ENCODE results near the gene RTEL1.

RTEL1 gene

DNA sequence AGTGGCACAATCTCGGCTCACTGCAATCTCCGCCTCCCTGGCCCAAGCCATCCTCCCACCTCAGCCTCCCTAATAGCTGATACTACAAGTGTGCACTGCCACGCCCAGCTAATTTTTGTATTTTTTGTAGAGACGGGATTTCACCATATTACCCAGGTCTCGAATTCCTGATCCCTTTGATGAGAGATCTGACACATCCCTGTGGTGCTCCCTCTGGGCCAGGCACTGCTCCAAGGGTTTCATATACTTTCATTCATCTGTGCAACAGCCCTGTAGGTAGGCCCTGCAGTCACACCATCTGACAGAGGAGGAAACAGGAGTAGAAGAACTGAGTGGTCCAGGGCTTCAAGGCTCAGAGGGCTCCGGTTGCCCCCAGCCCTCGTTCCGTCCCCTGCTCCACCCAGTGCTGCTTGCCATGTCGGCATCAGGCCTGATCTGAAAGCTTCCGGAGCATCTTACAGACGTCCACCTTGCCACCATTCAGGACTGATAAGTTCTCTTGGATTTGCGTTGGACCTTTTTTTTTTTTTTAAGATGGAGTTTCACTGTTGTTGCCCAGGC is 53.1 kb downstream of the RTEL1 start (continued):
- TF ChIP-seq ZNF48 (tag by site-specific recombination; IDR thresholded peaks at IDR 0.05) (no peak), ZNF302 (tag by site-specific recombination; IDR thresholded peaks at IDR 0.05; ENCODE audit: low read depth) (no peak)
- TF ChIP-seq, protein P1, sequence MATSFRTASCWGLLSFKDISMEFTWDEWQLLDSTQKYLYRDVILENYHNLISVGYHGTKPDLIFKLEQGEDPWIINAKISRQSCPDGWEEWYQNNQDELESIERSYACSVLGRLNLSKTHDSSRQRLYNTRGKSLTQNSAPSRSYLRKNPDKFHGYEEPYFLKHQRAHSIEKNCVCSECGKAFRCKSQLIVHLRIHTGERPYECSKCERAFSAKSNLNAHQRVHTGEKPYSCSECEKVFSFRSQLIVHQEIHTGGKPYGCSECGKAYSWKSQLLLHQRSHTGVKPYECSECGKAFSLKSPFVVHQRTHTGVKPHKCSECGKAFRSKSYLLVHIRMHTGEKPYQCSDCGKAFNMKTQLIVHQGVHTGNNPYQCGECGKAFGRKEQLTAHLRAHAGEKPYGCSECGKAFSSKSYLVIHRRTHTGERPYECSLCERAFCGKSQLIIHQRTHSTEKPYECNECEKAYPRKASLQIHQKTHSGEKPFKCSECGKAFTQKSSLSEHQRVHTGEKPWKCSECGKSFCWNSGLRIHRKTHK (tag by site-specific recombination; IDR thresholded peaks at IDR 0.05), result no peak
- TF ChIP-seq, protein P2, sequence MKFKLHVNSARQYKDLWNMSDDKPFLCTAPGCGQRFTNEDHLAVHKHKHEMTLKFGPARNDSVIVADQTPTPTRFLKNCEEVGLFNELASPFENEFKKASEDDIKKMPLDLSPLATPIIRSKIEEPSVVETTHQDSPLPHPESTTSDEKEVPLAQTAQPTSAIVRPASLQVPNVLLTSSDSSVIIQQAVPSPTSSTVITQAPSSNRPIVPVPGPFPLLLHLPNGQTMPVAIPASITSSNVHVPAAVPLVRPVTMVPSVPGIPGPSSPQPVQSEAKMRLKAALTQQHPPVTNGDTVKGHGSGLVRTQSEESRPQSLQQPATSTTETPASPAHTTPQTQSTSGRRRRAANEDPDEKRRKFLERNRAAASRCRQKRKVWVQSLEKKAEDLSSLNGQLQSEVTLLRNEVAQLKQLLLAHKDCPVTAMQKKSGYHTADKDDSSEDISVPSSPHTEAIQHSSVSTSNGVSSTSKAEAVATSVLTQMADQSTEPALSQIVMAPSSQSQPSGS (tag by site-specific recombination; IDR thresholded peaks at IDR 0.05; ENCODE audit: low read depth), result no peak

DNA sequence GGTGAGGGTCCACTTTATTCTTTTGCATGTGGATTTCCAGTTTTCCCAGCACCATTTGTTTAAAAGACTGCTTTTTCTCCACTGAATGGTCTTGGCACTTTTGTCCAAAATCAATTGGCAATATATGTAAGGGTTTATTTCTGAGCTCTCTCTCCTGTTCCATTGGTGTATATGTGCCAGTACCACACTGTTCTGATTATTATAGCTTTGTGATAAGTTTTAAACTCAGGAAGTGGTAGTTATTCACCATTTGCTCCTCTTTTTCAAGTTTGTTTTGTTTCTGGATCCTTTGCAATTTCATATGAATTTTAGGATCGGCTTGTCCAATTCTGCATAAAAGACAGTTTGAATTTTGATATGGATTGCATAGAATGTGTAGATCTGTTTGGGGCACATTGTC is 54.1 kb downstream of the RTEL1 start:
- Histone ChIP-seq H3K4me1 (ENCODE audit: control insufficient read depth, insufficient read depth, low read length) (0 out of 2 replicates have a peak, but pooled peaks cover 3% of the 10 kb centered on the region), H3K4me3 (ENCODE audit: low read depth, low read length) (no peak overlapping the region), H3K27ac (ENCODE audit: extremely low read depth, low read depth, low read length) (no peak overlapping the region), H3K36me3 (ENCODE audit: control insufficient read depth in 2 of 2, insufficient read depth in 1 of 2, low read length in 2 of 2) (peaks cover 47 to 70% of the 10 kb centered on the region in 2 experiments), H3K9me3 (ENCODE audit: control insufficient read depth, insufficient read depth, low read depth, low read length) (no peaks in the 10 kb centered on the region)
- ChIA-PET CTCF (interaction anchor here (0.7 kb wide), 1 partner anchor 298 kb away, joined by 5 read pairs; no protein-coding TSS in a partner anchor), POLR2A (no interaction called here)
- no peak for TF ChIP-seq SCRT2 (tag by site-specific recombination; IDR thresholded peaks at IDR 0.05)
- TF ChIP-seq, protein P3, sequence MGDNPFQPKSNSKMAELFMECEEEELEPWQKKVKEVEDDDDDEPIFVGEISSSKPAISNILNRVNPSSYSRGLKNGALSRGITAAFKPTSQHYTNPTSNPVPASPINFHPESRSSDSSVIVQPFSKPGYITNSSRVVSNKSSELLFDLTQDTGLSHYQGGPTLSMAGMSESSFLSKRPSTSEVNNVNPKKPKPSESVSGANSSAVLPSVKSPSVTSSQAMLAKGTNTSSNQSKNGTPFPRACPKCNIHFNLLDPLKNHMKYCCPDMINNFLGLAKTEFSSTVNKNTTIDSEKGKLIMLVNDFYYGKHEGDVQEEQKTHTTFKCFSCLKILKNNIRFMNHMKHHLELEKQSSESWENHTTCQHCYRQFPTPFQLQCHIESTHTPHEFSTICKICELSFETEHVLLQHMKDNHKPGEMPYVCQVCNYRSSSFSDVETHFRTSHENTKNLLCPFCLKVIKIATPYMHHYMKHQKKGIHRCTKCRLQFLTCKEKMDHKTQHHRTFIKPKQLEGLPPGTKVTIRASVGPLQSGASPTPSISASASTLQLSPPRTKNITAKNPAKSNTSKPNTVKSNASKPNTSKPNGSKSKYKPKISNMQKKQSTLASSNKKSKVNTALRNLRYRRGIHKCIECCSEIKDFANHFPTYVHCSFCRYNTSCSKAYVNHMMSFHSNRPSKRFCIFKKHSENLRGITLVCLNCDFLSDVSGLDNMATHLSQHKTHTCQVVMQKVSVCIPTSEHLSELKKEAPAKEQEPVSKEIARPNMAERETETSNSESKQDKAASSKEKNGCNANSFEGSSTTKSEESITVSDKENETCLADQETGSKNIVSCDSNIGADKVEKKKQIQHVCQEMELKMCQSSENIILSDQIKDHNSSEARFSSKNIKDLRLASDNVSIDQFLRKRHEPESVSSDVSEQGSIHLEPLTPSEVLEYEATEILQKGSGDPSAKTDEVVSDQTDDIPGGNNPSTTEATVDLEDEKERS (tag by site-specific recombination; IDR thresholded peaks at IDR 0.05), result peak; percentile 88
- no peak for TF ChIP-seq ZNF777 (tag by site-specific recombination; IDR thresholded peaks at IDR 0.05; ENCODE audit: borderline replicate concordance)
- TF ChIP-seq SP3 (tag by site-specific recombination; IDR thresholded peaks at IDR 0.05), result no peak
- TF ChIP-seq, protein P4, sequence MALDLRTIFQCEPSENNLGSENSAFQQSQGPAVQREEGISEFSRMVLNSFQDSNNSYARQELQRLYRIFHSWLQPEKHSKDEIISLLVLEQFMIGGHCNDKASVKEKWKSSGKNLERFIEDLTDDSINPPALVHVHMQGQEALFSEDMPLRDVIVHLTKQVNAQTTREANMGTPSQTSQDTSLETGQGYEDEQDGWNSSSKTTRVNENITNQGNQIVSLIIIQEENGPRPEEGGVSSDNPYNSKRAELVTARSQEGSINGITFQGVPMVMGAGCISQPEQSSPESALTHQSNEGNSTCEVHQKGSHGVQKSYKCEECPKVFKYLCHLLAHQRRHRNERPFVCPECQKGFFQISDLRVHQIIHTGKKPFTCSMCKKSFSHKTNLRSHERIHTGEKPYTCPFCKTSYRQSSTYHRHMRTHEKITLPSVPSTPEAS (tag by site-specific recombination; IDR thresholded peaks at IDR 0.05), result no peak
- TF ChIP-seq ZNF311 (tag by site-specific recombination; IDR thresholded peaks at IDR 0.05; ENCODE audit: borderline replicate concordance), result no peak
- no peak for TF ChIP-seq KLF16 (tag by site-specific recombination; IDR thresholded peaks at IDR 0.05)
- TF ChIP-seq, protein P5, sequence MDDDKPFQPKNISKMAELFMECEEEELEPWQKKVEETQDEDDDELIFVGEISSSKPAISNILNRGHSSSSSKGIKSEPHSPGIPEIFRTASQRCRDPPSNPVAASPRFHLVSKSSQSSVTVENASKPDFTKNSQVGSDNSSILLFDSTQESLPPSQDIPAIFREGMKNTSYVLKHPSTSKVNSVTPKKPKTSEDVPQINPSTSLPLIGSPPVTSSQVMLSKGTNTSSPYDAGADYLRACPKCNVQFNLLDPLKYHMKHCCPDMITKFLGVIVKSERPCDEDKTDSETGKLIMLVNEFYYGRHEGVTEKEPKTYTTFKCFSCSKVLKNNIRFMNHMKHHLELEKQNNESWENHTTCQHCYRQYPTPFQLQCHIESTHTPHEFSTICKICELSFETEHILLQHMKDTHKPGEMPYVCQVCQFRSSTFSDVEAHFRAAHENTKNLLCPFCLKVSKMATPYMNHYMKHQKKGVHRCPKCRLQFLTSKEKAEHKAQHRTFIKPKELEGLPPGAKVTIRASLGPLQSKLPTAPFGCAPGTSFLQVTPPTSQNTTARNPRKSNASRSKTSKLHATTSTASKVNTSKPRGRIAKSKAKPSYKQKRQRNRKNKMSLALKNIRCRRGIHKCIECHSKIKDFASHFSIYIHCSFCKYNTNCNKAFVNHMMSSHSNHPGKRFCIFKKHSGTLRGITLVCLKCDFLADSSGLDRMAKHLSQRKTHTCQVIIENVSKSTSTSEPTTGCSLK (tag by site-specific recombination; IDR thresholded peaks at IDR 0.05), result no peak
- no peak for TF ChIP-seq ZNF529 (tag by site-specific recombination; IDR thresholded peaks at IDR 0.05; ENCODE audit: insufficient replicate concordance)
- no peak for TF ChIP-seq ZNF292 (tag by site-specific recombination; IDR thresholded peaks at IDR 0.05; ENCODE audit: borderline replicate concordance, low read depth)
- peak; percentile 15 for TF ChIP-seq SETDB1 (IDR thresholded peaks at IDR 0.05; ENCODE audit: insufficient read length, low read length)
- TF ChIP-seq, protein P6, sequence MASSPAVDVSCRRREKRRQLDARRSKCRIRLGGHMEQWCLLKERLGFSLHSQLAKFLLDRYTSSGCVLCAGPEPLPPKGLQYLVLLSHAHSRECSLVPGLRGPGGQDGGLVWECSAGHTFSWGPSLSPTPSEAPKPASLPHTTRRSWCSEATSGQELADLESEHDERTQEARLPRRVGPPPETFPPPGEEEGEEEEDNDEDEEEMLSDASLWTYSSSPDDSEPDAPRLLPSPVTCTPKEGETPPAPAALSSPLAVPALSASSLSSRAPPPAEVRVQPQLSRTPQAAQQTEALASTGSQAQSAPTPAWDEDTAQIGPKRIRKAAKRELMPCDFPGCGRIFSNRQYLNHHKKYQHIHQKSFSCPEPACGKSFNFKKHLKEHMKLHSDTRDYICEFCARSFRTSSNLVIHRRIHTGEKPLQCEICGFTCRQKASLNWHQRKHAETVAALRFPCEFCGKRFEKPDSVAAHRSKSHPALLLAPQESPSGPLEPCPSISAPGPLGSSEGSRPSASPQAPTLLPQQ (tag by site-specific recombination; IDR thresholded peaks at IDR 0.05), result no peak

Data from HEK293 (cell line).